K562 (cell line): ENCODE results near the gene SLC4A4. TPM values are rescaled to one million over a fixed set of nuclear protein-coding genes. Genes with fewer than 3 reads are reported as not detected.

Experiments
- ATAC-seq: fragments of 200-7000 bp; cut with Tn5 transposase; 3 replicates; pipeline ENCODE4 v1.9.1; 2020; ENCODE audit warnings: moderate library complexity
- BruUV-seq: library from RNA; stranded (reverse); fragments of 400-500 nt; replicated peaks from 2 replicates; lab custom pipeline; 2021; lab: Mats Ljungman, UMichigan
- CTCF ChIA-PET: fragments of 300-600 bp; formaldehyde crosslinking; extraction: SDS; loops from one replicate; lab custom pipeline; 2021; ENCODE audit warnings: low intra/inter-chr PET ratio; lab: Yijun Ruan, JAX
- POLR2A ChIA-PET: fragments of 300-600, 350-650 bp; sonication (Branson Sonifier 250); formaldehyde crosslinking; extraction: SDS; loops from one replicate; lab custom pipeline; 2021; ENCODE audit warnings: antibody characterized with exemption, inconsistent platforms; lab: Yijun Ruan, JAX
- DNase-seq, 4 experiments: peaks; one replicate each; pipeline versions ENCODE4 v3.0.0 to v3.0.0-alpha.2; 2011 to 2018; ENCODE audit warnings: low spot score in 3 of 4, mixed read lengths in 3 of 4; ENCODE audit errors: extremely low read depth in 1 of 4
- FAIRE-seq: peaks from 2 replicates; lab custom pipeline; 2011; peaks lifted over from hg19 to GRCh38; lab: Jason Lieb, UNC
- H2AFZ ChIP-seq: 2 replicates; pipeline ENCODE4 v1.6.0; 2011; ENCODE audit warnings: low read depth, low read length, control low read depth, inconsistent platforms
- H3K27ac ChIP-seq: fragments of 200-600 bp; 3 replicates; pipeline ENCODE4 v1.8.0; 2011; ENCODE audit warnings: low read depth, mild to moderate bottlenecking, control low read depth, inconsistent platforms, low read length, moderate library complexity, mixed read lengths; ENCODE audit errors: extremely low read depth
- H3K27me3 ChIP-seq, 2 experiments: fragments of 300-600 bp in 1 of 2; 2 replicates in 1 of 2; 3 replicates in 1 of 2; pipeline versions ENCODE4 v1.6.0 to v1.8.0; 2011; ENCODE audit warnings: inconsistent platforms in 2 of 2, low read length in 2 of 2, mild to moderate bottlenecking in 1 of 2, mixed read lengths in 1 of 2, moderate library complexity in 1 of 2; ENCODE audit not compliant: control insufficient read depth in 2 of 2, insufficient read depth in 2 of 2
- H3K36me3 ChIP-seq: fragments of 300-600 bp; 3 replicates; pipeline ENCODE4 v1.8.0; 2011; ENCODE audit warnings: mild to moderate bottlenecking, low read length, inconsistent platforms; ENCODE audit not compliant: control insufficient read depth, insufficient read depth
- H3K4me1 ChIP-seq, 2 experiments: fragments of 200-600 bp in 1 of 2; replicated peaks in 1 of 2; 2 replicates in 1 of 2; 3 replicates in 1 of 2; pipeline versions ENCODE4 v1.5.1 to v1.8.0; 2011; ENCODE audit warnings: inconsistent platforms in 2 of 2, low read length in 2 of 2, mild to moderate bottlenecking in 1 of 2, mixed read lengths in 1 of 2, moderate library complexity in 1 of 2; ENCODE audit not compliant: control insufficient read depth in 2 of 2, insufficient read depth in 2 of 2
- H3K4me2 ChIP-seq: 2 replicates; pipeline ENCODE4 v1.6.1; 2011; ENCODE audit warnings: low read length, control low read depth, inconsistent platforms, mixed read lengths; ENCODE audit not compliant: insufficient read depth
- H3K4me3 ChIP-seq: fragments of 200-600 bp; sonication (generic), shearing (Covaris generic); 2 replicates; pipeline ENCODE4 v1.5.1; 2016; ENCODE audit warnings: control low read depth, inconsistent platforms
- H3K79me2 ChIP-seq: fragments of 200-600 bp; 3 replicates; pipeline ENCODE4 v1.8.0; 2011; ENCODE audit warnings: low read length, inconsistent platforms; ENCODE audit not compliant: control insufficient read depth, insufficient read depth
- H3K9ac ChIP-seq, 2 experiments: 2 replicates each; pipeline versions ENCODE4 v1.6.0 to v1.6.1; 2011; ENCODE audit warnings: low read depth in 2 of 2, low read length in 2 of 2, control low read depth in 1 of 2, inconsistent platforms in 1 of 2, mild to moderate bottlenecking in 1 of 2, mixed read lengths in 1 of 2; ENCODE audit not compliant: insufficient read depth in 1 of 2
- H3K9me1 ChIP-seq: one replicate; pipeline ENCODE4 v1.6.0; 2011; ENCODE audit warnings: inconsistent platforms, mild to moderate bottlenecking, low read length, moderate library complexity; ENCODE audit not compliant: control insufficient read depth, insufficient read depth
- H3K9me3 ChIP-seq: replicated peaks from 2 replicates; pipeline ENCODE4 v1.5.1; 2011; ENCODE audit warnings: low read depth, low read length, inconsistent platforms; ENCODE audit not compliant: control insufficient read depth, insufficient read depth
- H4K20me1 ChIP-seq: replicated peaks from 2 replicates; pipeline ENCODE4 v1.6.1; 2011; ENCODE audit warnings: low read length, inconsistent platforms, mixed read lengths; ENCODE audit not compliant: control insufficient read depth, insufficient read depth
- ATF7 ChIP-seq: fragments of 450-650 bp; IDR thresholded peaks from 2 replicates; pipeline ENCODE4 v1.7.1; 2014; ENCODE audit warnings: mild to moderate bottlenecking, moderate library complexity
- FOSL1 ChIP-seq: fragments of 200-800 bp; sonication (Bioruptor generic); conservative IDR thresholded peaks from 2 replicates; pipeline ENCODE4 v1.6.1; 2016; ENCODE audit warnings: missing genetic modification characterization, missing compliant biosample characterization
- NR4A1 ChIP-seq, 2 experiments: fragments of 250-450 bp in 1 of 2; fragments of 450-650 bp in 1 of 2; sonication (Bioruptor Pico) in 1 of 2; IDR thresholded peaks; 2 replicates each; pipeline versions ENCODE4 v1.4.0 to v1.6.1; 2016 to 2020; ENCODE audit warnings: mild to moderate bottlenecking in 2 of 2, missing compliant biosample characterization in 1 of 2, missing genetic modification characterization in 1 of 2, moderate library complexity in 1 of 2
- RFX1 ChIP-seq: fragments of 450-650 bp; IDR thresholded peaks from 2 replicates; pipeline ENCODE4 v1.6.1; 2016; ENCODE audit warnings: mild to moderate bottlenecking, moderate library complexity
- ZNF699 ChIP-seq: fragments of 250-450 bp; sonication (Bioruptor Pico); IDR thresholded peaks from 2 replicates; pipeline ENCODE4 v1.8.0; 2021; ENCODE audit warnings: mild to moderate bottlenecking, moderate library complexity; ENCODE audit not compliant: insufficient replicate concordance
- ZNF79 ChIP-seq: fragments of 250-450 bp; sonication (Bioruptor Pico); IDR thresholded peaks from 2 replicates; pipeline ENCODE4 v1.4.0; 2020; ENCODE audit warnings: low read depth, mild to moderate bottlenecking, moderate library complexity
- WGBS: fragments of 100-300 bp; shearing (Covaris generic); methylation state at CpG from one replicate; pipeline ENCODE4 v1.1.6; 2016; ENCODE audit warnings: low coverage, mixed read lengths; ENCODE audit not compliant: insufficient coverage; ENCODE audit errors: missing lambda C conversion rate; 5-methylcytosine and 5-hydroxymethylcytosine counted together
- in situ Hi-C: fragments of 300-500 bp; cut with MboI; formaldehyde crosslinking; loops from 4 replicates; pipeline ENCODE4 v1.15.0; 2018; ENCODE audit warnings: inconsistent platforms, mixed read lengths
- intact Hi-C: fragments of 100-400 bp; cut with micrococcal nuclease; formaldehyde crosslinking; loops from 2 replicates; pipeline ENCODE4 v1.14.2; 2022
- polyA plus RNA-seq, 8 experiments: library from polyadenylated mRNA; depleted of rRNA in 4 of 8; stranded (reverse) in 5 of 8; unstranded in 3 of 8; fragments of >200 nt; fragmentation: Nextera tagmentation in 2 of 8; fragmentation: Illumina TruSeq in 1 of 8; extraction: Ambion mirVana in 2 of 8; extraction: Trizol in 1 of 8; gene quantifications; 2 replicates each; pipeline versions ENCODE4 v1.2.1 to v1.2.3, GENCODE V29; 2011 to 2014; ENCODE audit warnings: inconsistent platforms in 1 of 8, missing spikeins in 1 of 8
- total RNA-seq, 7 experiments: library from RNA; depleted of rRNA in 6 of 7; stranded (reverse); fragments of >200 nt in 6 of 7; fragmentation: Illumina TruSeq in 2 of 7; extraction: Trizol in 2 of 7; gene quantifications; 2 replicates each; pipeline versions ENCODE4 v1.2.1 to v1.2.3, GENCODE V29; 2011 to 2021; ENCODE audit warnings: low replicate concordance in 1 of 7
- TF ChIP-seq, protein P1 (sequence below): fragments of 250-450 bp; sonication (Bioruptor Pico); IDR thresholded peaks from 2 replicates; pipeline ENCODE4 v1.6.1; 2021; ENCODE audit warnings: mild to moderate bottlenecking
- TF ChIP-seq, protein P2 (sequence below): sonication (generic); formaldehyde crosslinking; IDR thresholded peaks from 2 replicates; pipeline ENCODE4 v1.9.0; 2022; ENCODE audit warnings: mild to moderate bottlenecking, missing genetic modification reagents

Gene SLC4A4
- total and polyA plus RNA-seq, 9 of the 15 experiments (the other 6 are each of a cell fraction or from before 2014, with no cell fraction given): 0.01 to 0.18 (median 0.07) TPM; not detected in 2

DNA sequence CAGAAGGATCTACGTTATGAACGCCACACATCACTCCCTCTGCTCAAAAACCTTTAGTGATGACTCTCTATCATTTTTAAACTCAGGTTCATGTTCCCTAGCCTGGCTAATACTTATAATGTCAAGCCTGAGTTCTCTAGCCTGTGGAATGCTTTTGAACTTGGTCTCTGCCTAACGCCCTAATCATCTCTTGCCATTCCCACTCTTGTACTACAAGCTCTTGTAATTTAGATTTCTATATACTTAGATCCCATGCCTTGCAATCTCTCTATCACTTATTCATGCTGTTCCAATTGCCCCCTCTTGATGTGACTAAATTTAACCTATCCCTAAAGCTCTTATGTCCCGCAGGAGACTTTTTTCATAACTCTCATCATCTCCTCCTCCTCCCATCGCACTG lies 40.3 kb downstream of the SLC4A4 start (continued):
- no peak for TF ChIP-seq ZNF79 (CRISPR knock-in tag)
- TF ChIP-seq ATF7: no peak
- no peak for TF ChIP-seq NR4A1 (CRISPR knock-in tag; IDR thresholded peaks at IDR 0.05)
- no peak for TF ChIP-seq NR4A1 (tag; IDR thresholded peaks at IDR 0.05)
- TF ChIP-seq FOSL1 (tag): no peak
- TF ChIP-seq ZNF699 (CRISPR knock-in tag): no peak
- TF ChIP-seq, protein P1, sequence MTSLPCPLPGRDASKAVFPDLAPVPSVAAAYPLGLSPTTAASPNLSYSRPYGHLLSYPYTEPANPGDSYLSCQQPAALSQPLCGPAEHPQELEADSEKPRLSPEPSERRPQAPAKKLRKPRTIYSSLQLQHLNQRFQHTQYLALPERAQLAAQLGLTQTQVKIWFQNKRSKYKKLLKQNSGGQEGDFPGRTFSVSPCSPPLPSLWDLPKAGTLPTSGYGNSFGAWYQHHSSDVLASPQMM: no peak

DNA sequence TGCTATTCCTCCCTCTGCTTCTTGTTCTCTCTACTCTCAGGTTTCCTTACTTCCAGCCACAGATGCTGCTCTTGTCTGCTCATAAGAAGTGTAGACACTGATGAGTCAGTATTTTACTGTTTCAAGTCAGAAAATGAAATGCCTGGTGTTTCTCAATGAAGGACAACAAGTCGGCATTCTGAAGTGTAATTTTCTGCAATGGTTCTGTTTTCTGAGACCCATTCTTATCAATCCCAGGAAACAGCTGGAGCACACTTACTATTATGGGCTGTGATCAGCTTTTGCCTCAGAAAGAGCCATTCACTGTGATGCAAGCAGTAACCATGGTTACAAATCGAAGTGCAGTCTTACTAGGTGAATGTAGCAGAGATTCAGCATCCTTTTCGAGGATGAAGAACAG lies 42.0 kb downstream of the SLC4A4 start:
- Histone ChIP-seq H3K4me3 (no peak overlapping the region), H3K27me3 (no peaks in the 10 kb centered on the region), H3K9me3 (no peaks in the 10 kb centered on the region), H3K27ac (no peak overlapping the region), H3K4me2 (no peak overlapping the region), H3K4me1 (no peaks in the 10 kb centered on the region), H3K79me2 (no peaks in the 10 kb centered on the region), H2AFZ (no peak overlapping the region), H3K9me1 (no peaks in the 10 kb centered on the region), H3K36me3 (no peaks in the 10 kb centered on the region), H3K9ac (no peak overlapping the region), H4K20me1 (no peaks in the 10 kb centered on the region)
- BruUV-seq: no TSS peak
- ChIA-PET POLR2A (interaction anchor here (1.2 kb wide), 1 partner anchor 8 kb away, joined by 4 read pairs; no protein-coding TSS in a partner anchor), CTCF (no interaction called here)
- FAIRE-seq: no peak
- ATAC-seq: no peak
- DNase-seq: no peak
- intact Hi-C loops: no loop called here
- 0% methylated on average over 3 of the region's 3 CpGs for WGBS
- in situ Hi-C loops: no loop called here
- TF ChIP-seq RFX1: peak; percentile 70
- TF ChIP-seq, protein P2, sequence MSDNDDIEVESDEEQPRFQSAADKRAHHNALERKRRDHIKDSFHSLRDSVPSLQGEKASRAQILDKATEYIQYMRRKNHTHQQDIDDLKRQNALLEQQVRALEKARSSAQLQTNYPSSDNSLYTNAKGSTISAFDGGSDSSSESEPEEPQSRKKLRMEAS (CRISPR knock-in tag): no peak
